ENCODE data around the gene SLC66A2.

- TF ChIP-seq, protein P1, sequence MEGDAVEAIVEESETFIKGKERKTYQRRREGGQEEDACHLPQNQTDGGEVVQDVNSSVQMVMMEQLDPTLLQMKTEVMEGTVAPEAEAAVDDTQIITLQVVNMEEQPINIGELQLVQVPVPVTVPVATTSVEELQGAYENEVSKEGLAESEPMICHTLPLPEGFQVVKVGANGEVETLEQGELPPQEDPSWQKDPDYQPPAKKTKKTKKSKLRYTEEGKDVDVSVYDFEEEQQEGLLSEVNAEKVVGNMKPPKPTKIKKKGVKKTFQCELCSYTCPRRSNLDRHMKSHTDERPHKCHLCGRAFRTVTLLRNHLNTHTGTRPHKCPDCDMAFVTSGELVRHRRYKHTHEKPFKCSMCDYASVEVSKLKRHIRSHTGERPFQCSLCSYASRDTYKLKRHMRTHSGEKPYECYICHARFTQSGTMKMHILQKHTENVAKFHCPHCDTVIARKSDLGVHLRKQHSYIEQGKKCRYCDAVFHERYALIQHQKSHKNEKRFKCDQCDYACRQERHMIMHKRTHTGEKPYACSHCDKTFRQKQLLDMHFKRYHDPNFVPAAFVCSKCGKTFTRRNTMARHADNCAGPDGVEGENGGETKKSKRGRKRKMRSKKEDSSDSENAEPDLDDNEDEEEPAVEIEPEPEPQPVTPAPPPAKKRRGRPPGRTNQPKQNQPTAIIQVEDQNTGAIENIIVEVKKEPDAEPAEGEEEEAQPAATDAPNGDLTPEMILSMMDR (IDR thresholded peaks at IDR 0.05): no peak
- TF ChIP-seq EP300 (IDR thresholded peaks at IDR 0.05): no peak
Observed at GRCh38 chr18:79989195-79989497, 37.7 kb upstream of the SLC66A2 start.
